GM18909 (cell line): ENCODE data around the gene CNDP1.
"Not testable (repeated sequence)": the region's sequence is repeated elsewhere in the genome, so short reads cannot be mapped to it uniquely, and the experiment has no call there.

Source experiments
- ATAC-seq: cut with Tn5 transposase; IDR thresholded peaks from one replicate; pipeline ENCODE4 v1.9.1; 2021; ENCODE audit warnings: mild to moderate bottlenecking; ENCODE audit not compliant: unreplicated experiment, poor library complexity

CNDP1 gene

DNA sequence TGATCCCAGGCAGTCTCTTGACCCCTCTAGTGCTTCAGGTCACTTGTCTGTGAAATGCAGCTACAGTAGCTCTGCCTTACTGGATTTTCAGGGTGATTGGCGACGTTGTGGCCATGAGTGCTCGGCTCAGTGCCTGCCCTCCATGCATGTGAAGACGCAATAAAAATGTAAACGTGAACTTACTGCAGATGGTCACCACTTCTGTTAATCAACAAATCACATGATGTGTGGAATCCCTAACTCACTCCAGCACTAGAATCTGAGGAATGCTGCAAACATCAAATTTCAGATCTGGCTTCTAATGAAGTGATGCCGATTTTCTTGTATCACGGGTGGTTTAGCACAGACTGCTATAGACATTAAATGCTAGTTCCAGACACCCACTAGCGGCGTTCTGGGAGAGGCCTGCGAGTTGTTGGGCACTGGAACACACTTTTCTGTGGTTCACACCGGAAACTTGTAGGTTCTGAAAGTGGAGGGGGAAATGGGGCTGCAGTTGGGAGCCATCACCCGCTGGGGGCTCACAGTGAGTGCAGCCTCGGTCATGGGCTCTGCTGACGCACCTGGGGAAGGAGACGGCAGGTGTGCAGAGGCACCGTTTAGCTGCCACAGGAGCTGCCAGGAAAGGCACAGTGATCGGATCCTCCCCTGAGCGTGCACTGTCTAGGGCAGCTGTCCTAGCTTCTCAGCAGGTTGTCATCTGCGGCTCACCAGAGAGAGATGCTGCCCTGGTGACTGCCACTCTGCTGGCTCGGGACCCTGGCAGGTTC, 6.5 kb downstream of the CNDP1 start:
- no peak for ATAC-seq

DNA sequence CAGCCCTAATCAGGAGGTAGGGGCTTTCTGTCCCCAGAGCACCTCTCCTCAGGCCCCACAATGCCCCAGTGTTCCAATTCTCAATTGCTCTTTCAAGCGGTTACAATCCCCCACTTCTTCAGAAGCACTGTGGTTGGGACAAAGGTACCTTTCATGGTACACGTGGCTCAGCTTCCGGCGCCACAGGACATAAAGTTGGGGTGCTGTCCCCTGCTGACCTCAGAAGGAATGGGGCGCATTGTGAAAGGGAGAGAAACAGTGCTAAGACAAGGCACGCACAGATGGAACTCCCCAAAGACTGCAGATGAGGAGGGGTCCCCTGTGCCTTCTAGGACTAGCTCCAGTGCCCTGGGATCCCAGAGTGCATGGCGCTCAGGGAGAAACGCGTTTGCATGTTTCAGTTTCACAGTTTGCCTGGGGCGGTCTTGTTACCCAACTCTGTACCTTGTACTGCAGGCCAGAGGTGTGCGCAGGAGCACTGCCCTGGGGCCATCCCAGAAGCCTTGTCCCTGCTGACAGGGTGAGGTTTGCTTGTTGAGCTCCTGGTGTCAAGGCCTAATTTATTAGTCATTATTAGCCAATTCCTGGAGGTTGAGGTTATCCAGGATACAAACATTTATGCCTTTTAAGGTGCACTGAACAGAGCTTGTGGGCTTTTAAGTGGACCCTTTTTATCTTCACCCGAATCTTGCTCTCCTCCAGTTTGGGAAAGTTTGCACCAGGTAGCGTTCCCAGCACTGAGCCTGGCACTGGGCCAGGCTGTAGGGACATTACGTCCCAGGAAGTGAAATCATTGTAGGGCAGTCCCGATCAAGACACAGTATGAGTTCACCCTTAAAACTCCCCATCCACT, 7.6 kb downstream of the CNDP1 start:
- ATAC-seq = no peak

DNA sequence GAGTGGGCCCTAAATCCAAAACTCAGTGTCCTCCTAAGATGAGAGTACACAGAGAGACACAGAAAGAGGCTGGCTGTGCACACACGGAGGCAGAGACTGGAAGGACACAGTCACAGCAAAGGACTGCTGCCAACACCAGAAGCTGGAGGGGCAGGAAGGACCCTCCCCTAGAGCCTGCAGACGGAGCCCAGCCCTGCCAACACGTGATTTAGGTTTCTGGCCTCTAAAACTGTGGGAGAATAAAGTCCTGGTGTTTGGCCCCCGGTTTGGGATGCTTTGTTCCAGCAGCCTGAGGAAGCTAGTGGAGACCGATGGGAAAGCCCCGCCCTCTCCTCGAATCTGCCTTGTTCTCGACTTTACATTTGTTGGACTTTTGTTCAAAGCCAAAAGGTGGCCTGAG, 10.6 kb downstream of the CNDP1 start:
- no peak for ATAC-seq

DNA sequence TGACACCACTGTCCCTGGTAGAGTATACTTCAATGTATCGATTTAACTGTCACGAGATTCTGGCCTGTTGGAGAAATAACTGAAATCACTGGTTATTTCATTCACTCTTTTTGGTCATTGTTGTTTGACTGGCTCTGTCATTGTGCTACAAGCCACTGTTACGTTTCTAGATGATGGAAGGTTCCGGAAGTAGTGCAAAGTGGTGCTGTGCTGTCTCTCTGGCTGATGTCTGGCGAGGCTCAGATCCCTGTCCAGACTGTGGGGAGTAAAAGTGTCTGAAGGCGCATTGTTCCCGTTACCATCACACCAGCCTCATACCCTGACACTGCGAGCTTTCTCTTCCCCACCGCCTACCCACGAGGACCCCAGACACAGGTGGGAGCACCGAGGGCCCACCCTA, 11.7 kb downstream of the CNDP1 start:
- no peak for ATAC-seq

DNA sequence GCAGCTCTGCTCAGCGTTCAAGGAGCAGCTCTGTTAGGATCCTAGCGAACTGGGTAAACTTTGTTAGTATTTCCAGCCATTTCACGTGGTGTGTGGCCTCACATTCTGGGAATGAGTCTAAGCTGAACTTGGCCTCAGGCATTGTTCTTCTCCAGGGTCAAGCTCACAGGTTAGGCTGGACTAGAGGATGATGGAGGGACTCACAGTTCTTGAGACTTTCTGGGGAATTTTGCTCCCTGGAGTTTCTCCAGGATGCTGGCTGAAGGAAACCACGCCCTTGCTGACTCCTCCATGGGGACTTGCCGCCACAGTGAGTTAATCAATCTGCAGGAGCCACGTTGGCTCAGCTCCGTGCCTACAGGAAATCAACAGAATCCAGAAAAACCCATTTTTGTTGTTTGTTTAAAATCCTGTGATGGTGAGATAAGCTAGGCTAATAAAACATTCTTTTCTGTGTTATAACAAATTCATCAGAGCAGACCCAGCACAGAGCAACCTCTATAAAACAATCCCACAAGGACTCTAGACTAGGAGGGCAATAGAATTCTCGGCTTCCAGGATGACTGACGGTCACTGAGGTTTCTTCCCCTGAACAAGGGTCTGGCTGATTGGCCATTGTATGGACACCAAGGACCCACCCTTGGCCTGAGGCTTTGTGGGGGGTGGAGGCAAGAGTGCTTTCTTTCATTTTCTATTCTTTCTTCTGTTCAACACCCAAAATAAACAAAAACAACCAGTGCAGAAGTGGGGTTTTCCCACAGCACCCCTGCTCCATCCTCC, 12.6 kb downstream of the CNDP1 start:
- ATAC-seq = no peak

DNA sequence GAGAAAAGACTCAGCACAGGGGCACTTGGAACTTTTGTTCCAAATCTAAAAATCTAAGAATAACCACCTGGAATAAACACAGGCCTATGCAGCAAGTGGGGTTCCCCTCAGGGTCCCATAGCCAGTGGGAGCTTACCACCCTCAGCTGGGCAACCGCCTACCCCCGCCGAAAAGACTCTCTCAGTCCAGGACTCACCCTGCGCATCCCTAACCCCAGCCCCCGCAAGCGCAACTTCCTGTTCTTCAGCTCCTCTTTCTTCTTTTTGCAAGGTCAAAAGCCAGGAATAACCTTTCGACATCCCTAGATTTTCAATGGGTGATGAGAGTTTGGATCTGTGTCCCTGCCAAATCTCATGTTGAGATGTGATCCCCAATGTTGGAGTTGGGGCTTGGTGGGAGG, 13.6 kb downstream of the CNDP1 start:
- ATAC-seq = no peak

DNA sequence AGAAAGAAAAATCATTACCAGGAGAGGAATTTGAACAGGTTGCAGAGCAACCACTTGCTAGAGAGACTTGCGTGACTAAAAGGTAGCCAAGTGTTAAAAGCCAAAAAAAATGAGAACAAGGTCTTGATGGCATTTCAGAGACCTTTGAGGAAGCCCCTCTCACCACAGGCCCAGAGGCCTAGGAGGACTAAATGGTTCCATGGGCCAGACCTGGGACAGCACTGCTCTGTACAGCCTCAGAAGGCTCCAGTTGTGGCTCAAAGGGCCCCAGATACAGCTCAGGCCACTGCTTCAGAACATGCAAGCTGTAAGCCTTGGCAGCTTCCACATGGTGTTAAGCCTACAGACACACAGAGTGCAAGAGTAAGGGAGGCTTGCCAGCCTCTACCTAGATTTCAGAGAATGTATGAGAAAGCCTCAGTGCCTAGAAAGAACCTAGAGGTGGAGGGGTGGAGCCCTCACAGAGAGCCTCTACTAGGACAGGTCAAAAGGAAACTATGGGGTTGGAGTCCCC, 15.3 kb downstream of the CNDP1 start:
- no peak for ATAC-seq

DNA sequence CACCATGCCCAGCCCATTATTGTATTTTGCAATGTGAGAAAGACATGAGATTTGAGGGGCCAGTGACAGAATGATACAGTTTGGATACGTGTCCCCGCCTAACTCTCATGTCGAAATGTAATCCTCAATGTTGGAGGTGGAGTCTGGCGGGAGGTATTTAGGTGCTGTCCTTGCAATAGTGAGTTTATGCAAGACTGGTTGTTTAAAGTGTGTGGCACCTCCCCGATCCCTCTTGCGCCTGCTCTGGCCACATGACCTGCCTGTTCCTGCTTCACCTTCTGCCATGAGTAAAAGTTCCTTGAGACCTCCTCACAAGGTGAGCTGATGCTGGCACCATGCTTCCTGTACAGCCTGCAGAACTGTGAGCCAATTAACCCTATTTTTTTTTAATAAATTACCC, 16.6 kb downstream of the CNDP1 start:
- no peak for ATAC-seq

DNA sequence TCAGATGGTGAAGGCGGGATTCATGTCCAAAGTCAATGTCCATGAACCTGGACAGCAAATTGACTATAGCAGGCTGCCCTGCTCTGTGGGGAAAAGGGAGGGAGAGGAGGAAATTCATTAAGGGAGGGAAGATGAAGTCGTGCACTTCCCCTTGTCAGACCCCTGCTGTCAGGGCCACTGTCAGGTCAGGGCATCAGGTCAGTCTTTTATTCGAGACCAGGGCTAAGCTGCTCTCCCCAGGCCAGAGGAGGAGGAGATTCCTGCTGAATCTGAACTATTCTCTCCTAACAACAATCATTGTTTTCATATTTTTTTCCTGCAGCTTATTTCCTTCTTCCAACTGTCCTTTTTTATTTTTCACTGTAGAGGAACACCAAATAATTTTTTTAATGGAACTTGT, 17.2 kb downstream of the CNDP1 start:
- no peak for ATAC-seq

DNA sequence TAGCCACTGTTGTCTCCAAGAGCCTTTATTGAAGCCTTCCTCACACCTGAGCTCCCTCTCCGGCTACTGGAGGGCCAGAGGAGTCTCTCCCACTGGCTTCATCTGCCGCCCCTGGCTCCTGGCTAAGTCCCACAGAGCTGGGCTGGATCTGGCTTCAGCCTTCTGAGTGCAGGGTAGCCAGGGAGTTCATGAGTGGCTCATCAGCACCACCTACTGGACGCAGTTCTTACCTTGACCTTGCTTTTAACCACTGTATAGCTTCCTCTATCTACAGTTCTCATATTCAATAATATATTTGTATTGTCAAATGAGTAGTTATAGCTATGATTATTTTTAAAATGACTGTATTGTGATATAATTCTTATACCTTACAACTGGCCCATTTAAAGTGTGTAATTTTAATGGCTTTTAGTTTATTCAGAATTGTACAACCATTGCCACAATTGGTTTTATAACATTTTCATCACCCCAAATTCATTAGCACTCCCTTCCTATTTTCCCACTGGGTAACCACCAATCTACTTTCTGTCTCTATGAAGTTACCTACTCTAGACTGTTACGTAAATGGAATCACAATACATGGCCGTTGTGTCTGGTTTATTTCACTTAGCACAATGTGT, 17.7 kb downstream of the CNDP1 start:
- peak; percentile 98 for ATAC-seq

DNA sequence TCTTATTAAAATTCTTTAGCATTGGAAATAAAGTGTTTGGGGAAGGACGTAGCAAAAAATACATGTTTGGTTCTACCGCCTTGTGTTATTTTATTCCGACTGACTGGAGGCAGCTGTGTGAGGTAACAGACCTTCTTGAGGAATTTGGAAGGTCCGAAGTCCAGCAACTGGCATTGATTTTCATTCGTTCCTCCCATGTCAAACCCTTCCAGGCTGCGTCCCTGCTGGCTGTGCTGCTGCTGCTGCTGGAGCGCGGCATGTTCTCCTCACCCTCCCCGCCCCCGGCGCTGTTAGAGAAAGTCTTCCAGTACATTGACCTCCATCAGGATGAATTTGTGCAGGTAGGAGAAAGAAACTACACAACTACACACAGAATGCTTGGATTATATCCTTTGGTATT, 21.8 kb downstream of the CNDP1 start:
- ATAC-seq = no peak

DNA sequence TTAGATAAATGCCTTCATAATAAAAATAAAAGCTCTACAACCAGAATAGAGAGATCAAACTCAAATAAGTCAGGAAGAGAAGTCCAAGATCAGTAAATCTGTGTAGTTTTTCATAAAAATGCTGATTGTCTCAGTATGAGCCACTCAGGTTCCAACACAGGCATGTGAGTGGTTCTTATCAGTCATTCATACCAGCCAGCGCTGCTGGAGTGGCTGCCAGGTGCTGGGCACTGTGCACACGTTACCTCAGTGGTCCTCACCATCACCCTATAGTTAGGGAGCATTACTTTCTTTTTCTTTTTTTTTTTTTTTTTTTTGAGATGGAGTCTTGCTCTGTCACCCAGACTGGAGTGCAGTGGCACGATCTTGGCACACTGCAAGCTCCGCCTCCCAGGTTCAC, 23.8 kb downstream of the CNDP1 start:
- no peak for ATAC-seq

DNA sequence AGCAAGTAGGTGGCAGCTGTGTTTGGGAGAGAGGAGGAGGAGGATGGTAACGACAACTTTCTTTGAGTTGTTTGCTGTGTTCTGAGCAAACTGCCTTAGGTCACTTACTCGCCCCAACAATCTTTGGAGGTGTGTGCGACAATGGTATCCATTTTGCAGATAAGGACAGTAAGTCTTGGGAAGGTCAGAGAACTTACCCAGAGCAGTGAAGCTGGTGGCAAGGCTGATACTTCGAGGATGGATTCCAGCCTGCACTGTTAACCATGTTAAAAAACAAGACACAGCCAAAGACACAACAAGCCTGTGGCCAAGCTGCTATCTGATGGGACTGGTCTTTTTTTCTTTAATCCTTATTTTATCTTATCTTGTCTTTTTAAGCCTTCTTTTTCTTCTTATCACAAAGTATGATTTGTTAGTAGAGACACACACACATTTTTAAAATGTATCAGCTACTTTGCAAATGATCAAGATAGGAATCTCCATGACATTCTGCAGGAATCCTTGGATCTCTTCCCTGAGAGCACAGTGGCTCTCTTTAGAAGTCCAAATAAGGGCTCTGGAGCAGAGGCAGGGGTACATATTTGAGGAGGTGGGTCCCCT, 27.9 kb downstream of the CNDP1 start:
- ATAC-seq = no peak

DNA sequence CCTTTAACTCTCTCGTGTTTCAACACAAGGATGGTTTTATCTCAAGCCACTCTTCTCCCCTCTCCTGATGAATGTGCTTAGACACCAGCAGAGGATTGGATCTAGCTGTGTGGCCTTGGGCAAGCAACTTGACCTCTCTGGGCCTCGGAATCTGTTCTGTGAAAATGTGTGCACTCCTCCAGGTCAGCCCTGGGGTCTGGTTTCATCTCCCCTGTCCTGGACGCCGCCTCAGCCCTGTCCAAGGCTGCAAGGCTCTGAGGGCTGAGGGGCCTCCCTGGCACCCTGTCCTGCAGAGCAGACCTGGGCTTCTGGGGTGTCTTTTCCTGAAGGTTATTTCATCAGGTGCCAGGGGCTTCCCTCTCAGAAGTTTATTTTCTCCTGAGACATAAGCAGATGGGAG, 28.5 kb downstream of the CNDP1 start:
- ATAC-seq = no peak

DNA sequence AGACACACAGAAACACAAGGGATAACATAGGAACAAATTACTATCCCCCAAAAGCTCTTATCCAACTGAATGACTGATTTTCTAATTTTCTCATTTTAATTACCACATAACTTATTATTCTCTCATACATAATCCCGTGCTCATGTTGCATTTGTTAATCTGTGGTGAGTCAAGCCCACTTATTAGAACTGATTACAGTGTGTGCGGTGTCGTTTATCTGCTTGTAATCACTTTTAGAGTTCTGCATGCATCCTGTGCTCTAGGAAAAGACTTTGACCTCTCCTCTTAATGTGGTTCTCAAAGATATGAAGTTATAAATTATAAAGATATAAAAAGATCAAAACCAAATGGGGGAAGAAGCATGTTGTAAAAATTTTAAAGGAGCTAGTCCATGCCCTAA, 29.7 kb downstream of the CNDP1 start:
- no peak for ATAC-seq

DNA sequence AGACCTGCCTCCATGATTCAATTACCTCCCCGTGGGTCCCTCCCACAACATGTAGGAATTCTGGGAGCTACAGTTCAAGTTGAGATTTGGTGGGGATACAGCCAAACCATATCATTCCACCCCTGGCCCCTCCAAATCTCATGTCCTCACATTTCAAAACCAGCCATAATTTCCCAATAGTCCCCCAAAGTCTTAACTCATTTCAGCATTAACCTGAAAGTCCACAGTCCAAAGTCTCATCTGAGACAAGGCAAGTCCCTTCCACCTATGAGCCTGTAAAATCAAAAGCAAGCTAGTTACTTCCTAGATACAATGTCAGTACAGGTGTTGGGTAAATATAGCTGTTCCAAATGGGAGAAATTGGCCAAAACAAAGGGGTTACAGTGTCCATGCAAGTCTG, 30.9 kb downstream of the CNDP1 start:
- ATAC-seq = not testable (repeated sequence)

DNA sequence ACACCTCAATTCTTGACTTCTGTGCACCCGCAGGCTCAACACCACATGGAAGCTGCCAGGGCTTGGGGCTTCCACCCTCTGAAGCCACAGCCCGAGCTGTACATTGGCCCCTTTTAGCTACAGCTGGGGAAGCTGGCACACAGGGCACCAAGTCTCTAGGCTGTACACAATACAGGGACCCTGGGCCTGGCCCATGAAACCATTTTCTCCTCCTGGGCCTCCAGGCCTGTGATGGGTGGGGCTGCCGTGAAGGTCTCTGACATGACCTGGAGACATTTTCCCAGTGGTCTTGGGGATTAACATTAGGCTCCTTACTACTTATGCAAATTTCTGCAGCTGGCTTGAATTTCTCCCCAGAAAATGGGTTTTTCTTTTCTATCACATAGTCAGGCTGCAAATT, 31.7 kb downstream of the CNDP1 start:
- not testable (repeated sequence) for ATAC-seq

DNA sequence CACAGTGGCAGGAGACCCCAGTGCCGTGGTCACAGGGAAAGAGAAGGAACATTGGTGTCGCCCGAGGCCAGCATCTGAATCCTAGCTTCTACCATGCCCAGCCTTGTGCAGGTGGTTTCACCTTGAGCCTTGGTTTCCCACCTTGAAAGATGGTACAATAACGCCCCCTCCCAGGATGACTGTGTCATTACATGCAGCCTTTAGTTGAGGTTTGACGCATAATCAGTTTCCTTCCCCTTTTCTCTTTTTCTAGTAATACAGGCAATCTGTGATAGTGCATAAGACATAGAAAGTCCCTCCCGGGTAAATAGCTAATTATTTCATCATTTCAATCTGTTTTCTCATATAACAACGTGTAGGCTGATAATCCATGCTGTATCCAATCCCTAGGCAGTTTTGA, 33.5 kb downstream of the CNDP1 start:
- no peak for ATAC-seq

DNA sequence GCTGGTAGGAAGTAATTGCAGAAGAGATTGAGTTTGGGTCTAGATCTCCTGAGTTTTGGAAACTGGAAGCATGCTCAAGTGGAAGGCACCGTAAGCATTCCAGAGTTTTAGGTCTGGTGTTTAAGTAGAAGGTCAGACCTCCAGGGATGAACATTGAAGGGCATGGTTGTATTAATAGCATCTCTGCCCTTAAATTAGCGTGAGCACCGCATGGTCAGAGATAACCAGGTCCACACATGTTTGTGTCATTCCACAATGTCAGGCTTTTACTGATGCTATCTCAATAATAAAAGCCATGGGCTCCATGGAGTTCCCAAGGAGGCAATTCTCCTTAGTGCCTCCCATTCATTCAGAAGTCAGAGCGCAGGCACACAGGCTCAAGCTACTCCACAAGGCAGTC, 35.1 kb downstream of the CNDP1 start:
- no peak for ATAC-seq

DNA sequence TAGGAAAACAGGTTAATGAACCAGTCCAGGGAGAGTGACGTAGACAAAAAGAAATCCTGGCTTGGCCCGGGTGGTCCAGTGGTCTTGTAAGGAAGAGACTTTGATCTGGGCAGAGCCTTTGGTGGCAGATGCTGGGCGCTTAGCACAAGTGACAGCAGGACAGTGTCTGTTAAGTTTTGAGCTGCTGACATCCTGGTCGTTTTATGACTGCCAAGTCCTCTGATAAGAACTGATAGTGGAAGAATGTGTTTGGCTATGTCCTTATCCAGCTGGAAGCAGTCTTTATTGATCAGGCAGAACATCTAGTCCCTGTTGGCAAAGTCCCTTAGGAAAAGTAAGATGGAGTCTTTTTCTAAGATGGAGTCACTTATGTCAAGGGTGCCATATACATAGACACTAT, 36.0 kb downstream of the CNDP1 start:
- no peak for ATAC-seq
